ENCODE data around the gene SPNS2. TPM values are rescaled to one million over a fixed set of nuclear protein-coding genes. Genes with fewer than 3 reads are reported as not detected.

Gene SPNS2
- total RNA-seq, 4 donors from 2014 or later, result 10.0 to 19.9 (median 18.8) TPM

DNA sequence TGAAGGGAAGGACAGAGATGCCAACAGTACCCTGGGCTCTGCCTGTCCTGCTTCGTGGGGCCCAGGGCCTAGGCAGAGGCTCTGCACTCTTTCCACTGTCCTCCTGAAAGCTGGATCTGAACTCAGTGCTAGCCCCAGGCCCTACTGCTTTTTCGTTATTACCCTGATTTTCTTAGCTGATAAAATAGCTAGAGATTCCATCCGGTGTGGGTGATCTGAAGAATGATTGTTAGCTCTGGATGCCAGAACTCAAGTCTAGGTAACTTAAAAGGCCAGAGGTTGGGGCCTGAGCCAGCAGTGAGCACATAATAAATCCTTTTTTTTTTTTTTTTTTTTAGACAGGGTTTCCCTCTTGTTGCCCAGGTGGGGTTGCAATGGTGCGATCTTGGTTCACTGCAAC lies 58.3 kb downstream of the SPNS2 start:
- no peak for DNase-seq (ENCODE audit: extremely low spot score)
- Histone ChIP-seq H3K9me3 (no peaks in the 10 kb centered on the region), H3K27me3 (no peaks in the 10 kb centered on the region), H3K4me3 (no peak overlapping the region), H3K36me3 (peaks cover 9 to 22% (median 19%) of the 10 kb centered on the region in 4 donors), H3K4me1 (peaks cover 20 to 24% (median 23%) of the 10 kb centered on the region in 4 donors), H3K27ac (replicated peaks in 1 of 4) (no peak overlapping the region)
- 92% methylated on average over 4 of the region's 4 CpGs for WGBS
- no peak for TF ChIP-seq POLR2AphosphoS5 (IDR thresholded peaks at IDR 0.05)
- TF ChIP-seq EP300 (IDR thresholded peaks at IDR 0.05), result no peak
- TF ChIP-seq POLR2A (IDR thresholded peaks at IDR 0.05; ENCODE audit: low read depth), result no peak
- TF ChIP-seq, protein P1, sequence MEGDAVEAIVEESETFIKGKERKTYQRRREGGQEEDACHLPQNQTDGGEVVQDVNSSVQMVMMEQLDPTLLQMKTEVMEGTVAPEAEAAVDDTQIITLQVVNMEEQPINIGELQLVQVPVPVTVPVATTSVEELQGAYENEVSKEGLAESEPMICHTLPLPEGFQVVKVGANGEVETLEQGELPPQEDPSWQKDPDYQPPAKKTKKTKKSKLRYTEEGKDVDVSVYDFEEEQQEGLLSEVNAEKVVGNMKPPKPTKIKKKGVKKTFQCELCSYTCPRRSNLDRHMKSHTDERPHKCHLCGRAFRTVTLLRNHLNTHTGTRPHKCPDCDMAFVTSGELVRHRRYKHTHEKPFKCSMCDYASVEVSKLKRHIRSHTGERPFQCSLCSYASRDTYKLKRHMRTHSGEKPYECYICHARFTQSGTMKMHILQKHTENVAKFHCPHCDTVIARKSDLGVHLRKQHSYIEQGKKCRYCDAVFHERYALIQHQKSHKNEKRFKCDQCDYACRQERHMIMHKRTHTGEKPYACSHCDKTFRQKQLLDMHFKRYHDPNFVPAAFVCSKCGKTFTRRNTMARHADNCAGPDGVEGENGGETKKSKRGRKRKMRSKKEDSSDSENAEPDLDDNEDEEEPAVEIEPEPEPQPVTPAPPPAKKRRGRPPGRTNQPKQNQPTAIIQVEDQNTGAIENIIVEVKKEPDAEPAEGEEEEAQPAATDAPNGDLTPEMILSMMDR (IDR thresholded peaks at IDR 0.05), result no peak
- intact Hi-C loops (cut with DNase I), result loop anchor here (10.0 kb wide), 1 partner anchor 132 kb away; no protein-coding TSS in a partner anchor

DNA sequence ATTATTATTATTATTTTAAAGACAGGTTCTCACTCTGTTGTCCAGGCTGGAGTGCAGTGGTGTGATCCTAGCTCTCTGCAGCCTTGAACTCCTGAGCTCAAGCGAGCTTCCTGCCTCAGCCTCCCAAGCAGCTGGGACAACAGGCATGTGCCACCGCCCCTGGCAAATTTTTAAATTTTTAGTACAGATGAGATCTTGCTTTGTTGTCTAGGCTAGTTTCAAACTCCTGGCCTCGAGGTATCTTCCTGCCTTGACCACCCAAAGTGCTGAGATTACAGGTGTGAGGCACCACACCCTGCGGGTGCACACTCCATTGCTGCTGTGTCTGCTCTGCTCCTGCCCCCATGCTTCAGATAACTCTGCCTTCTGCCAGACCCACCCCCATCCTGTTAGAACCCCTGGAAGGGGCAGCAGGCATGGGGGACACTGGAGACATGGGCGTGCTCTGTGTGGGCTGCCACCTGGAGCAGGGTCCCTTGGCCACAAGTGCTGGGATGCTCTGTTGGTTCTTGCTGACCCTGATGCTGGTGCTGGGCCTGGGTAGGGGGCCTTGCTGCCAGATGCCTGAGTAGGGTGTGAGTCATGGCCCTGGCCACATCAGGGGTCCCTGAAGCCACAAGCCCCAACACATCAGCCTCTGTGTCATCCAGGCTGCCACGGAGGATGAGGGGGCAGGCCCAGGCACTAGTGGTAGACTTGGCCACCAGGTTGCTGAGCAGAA lies 59.1 kb downstream of the SPNS2 start:
- H3K27ac ChIP-seq (replicated peaks in 1 of 4), result no peak overlapping the region
- H3K4me1 ChIP-seq, result peaks cover 22 to 28% (median 26%) of the 10 kb centered on the region in 4 donors
- TF ChIP-seq EP300 (IDR thresholded peaks at IDR 0.05) (no peak), POLR2AphosphoS5 (IDR thresholded peaks at IDR 0.05) (no peak), POLR2A (IDR thresholded peaks at IDR 0.05; ENCODE audit: low read depth) (no peak)
- TF ChIP-seq, protein P1 (IDR thresholded peaks at IDR 0.05), result no peak
- intact Hi-C loops (cut with DNase I), result loop anchor here (10.0 kb wide), 1 partner anchor 133 kb away; no protein-coding TSS in a partner anchor
- whole genome bisulfite sequencing, result 90% methylated on average over 5 of the region's 6 CpGs
- no peak for DNase-seq (ENCODE audit: extremely low spot score)
- no peaks in the 10 kb centered on the region for H3K27me3 ChIP-seq
- peaks cover 4 to 14% (median 12%) of the 10 kb centered on the region in 4 donors for H3K36me3 ChIP-seq
- H3K9me3 ChIP-seq, result no peaks in the 10 kb centered on the region
- H3K4me3 ChIP-seq, result no peak overlapping the region

DNA sequence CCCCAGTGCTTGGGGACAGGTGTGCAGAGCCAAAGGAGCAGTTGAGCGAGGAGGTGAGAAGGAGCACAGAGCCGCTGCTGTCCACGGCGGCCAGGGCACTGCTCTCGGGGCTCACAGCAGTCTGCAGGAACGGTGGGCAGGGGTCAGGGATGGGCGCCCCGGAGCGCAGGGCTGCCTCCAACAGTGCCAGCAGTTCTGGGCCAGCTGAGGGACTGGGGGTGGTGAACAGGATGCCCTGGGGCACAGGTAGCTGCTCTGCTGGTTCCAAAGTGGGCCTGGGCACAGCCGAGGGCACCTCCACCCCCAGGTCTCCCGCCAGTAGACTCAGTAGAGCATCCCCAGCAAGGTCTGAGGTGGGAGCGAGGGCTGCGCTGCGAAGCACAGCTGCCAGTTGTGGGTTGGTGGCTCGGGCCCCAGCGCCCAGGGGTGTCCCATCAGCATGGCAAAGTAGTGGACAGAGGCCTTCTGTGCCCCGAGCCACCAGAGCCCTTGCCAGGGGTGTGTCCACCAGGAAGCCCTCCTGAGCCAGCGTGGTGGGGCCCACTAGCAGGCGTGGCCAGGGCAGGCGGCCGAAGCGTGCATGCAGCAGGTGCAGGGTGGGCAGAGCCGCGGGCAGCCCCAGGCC lies 59.8 kb downstream of the SPNS2 start:
- TF ChIP-seq, protein P1 (IDR thresholded peaks at IDR 0.05), result no peak
- TF ChIP-seq EP300 (IDR thresholded peaks at IDR 0.05), result no peak
- TF ChIP-seq POLR2A (IDR thresholded peaks at IDR 0.05; ENCODE audit: low read depth), result no peak
- TF ChIP-seq POLR2AphosphoS5 (IDR thresholded peaks at IDR 0.05), result no peak
- 93% methylated on average over 18 of the region's 24 CpGs for WGBS
- H3K4me3 ChIP-seq, result no peak overlapping the region
- no peaks in the 10 kb centered on the region for H3K9me3 ChIP-seq
- H3K27me3 ChIP-seq, result no peaks in the 10 kb centered on the region
- intact Hi-C loops (cut with DNase I), result loop anchor here (10.0 kb wide), 1 partner anchor 134 kb away; no protein-coding TSS in a partner anchor
- peaks cover 22 to 28% (median 26%) of the 10 kb centered on the region in 4 donors for H3K4me1 ChIP-seq
- H3K27ac ChIP-seq (replicated peaks in 1 of 4), result no peak overlapping the region
- H3K36me3 ChIP-seq, result peaks cover 0 to 8% (median 5%) of the 10 kb centered on the region in 4 donors
- no peak for DNase-seq (ENCODE audit: extremely low spot score)

DNA sequence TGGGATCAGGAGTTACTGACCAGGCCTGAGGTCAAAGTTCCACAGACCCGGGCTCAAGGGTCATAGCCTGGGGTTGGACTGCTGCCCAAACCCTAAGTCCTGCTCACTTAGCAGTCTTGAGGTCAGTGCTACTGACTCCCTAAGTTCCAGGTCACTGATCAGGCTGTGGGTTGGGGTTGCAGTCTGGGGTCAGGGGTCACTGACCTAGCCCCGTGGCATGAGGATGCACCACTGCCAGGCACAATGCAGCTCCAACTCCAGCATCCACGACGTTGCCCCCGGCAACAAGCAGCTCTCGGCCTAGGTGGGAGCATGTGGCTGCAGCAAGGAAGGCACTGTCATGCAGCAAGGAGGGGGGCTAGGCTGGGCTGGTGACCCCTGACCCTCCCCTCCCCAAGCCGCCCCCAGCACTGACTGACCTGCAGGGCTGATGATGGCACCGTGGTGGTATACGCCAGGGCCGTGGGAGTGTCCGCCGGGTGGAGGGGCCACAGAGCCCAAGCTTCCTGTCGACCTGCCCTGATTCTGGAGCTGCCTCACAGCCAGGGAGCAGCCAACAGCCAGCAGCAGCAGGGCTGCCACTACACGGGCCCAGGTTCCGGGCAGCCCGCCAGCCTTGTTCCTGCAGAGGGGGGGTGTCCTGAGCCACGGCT lies 60.6 kb downstream of the SPNS2 start:
- Histone ChIP-seq H3K9me3 (no peaks in the 10 kb centered on the region), H3K4me1 (peaks cover 14 to 22% (median 18%) of the 10 kb centered on the region in 4 donors), H3K27ac (replicated peaks in 1 of 4) (no peak overlapping the region), H3K4me3 (no peak overlapping the region), H3K27me3 (no peaks in the 10 kb centered on the region), H3K36me3 (no peaks in the 10 kb centered on the region)
- TF ChIP-seq POLR2A (IDR thresholded peaks at IDR 0.05; ENCODE audit: low read depth) (no peak), POLR2AphosphoS5 (IDR thresholded peaks at IDR 0.05) (no peak), EP300 (IDR thresholded peaks at IDR 0.05) (no peak)
- TF ChIP-seq, protein P1 (IDR thresholded peaks at IDR 0.05), result no peak
- intact Hi-C loops (cut with DNase I), result loop anchor here (10.0 kb wide), 1 partner anchor 134 kb away; no protein-coding TSS in a partner anchor
- DNase-seq (ENCODE audit: extremely low spot score), result no peak
- WGBS, result 58% methylated on average over 5 of the region's 17 CpGs
